Activated CD8-positive, alpha-beta memory T cell treated with anti-CD3 and anti-CD28 coated beads, Interleukin-2, amount 10 ng/mL, durations not matched to agents 7 days and 5 days (primary cell): ENCODE results near the gene ABI2. TPM values are rescaled to one million over a fixed set of nuclear protein-coding genes. Genes with fewer than 3 reads are reported as not detected.
"Not testable (repeated sequence)": the region's sequence is repeated elsewhere in the genome, so short reads cannot be mapped to it uniquely, and the experiment has no call there.

ENCODE experiments used
- ATAC-seq: fragments of 150-1000 bp; cut with Tn5 transposase; one replicate; pipeline ENCODE4 v1.10.0; 2021; ENCODE audit warnings: moderate library complexity
- CTCF ChIA-PET: fragments of 350-600 bp; sonication (Branson Sonifier 250); formaldehyde crosslinking; loops from one replicate; lab custom pipeline; 2021; ENCODE audit warnings: antibody characterized with exemption; lab: Charles Lee
- DNase-seq: peaks from one replicate; pipeline ENCODE4 v3.0.0-alpha.2; 2020
- H3K27ac Mint-ChIP-seq: one replicate; pipeline ENCODE4 v1.8.0; 2021; ENCODE audit warnings: mild to moderate bottlenecking, mixed read lengths
- H3K27me3 Mint-ChIP-seq: one replicate; pipeline ENCODE4 v1.8.0; 2021; ENCODE audit warnings: mixed read lengths
- H3K36me3 Mint-ChIP-seq: one replicate; pipeline ENCODE4 v1.8.0; 2021; ENCODE audit warnings: mild to moderate bottlenecking, mixed read lengths
- H3K4me1 Mint-ChIP-seq: one replicate; pipeline ENCODE4 v1.8.0; 2021; ENCODE audit warnings: mixed read lengths
- H3K4me3 Mint-ChIP-seq: one replicate; pipeline ENCODE4 v1.8.0; 2021; ENCODE audit warnings: mild to moderate bottlenecking, moderate library complexity, mixed read lengths
- H3K9me3 Mint-ChIP-seq: one replicate; pipeline ENCODE4 v1.8.0; 2022; ENCODE audit warnings: low read depth, mixed read lengths
- total RNA-seq, 2 experiments: library from RNA; stranded (reverse); gene quantifications; one replicate each; pipeline ENCODE4 v1.2.3, GENCODE V29; 2021

Gene ABI2
- 10 to 100 TPM; 39.4 to 43.9 TPM for total RNA-seq

- CTCF ChIA-PET: interaction anchor here (0.7 to 1.3 kb wide), 3 partner anchors 126 to 368 kb away, joined by 3 to 4 read pairs (median 3); no protein-coding TSS in a partner anchor
- DNase-seq (peak; percentile 74), ATAC-seq (peak; percentile 70)
- H3K4me3 Mint-ChIP-seq: peak within 1 kb of the TSS; percentile 88
- H3K4me1 Mint-ChIP-seq: peaks cover 27% of the 10 kb centered on the region
- H3K36me3 Mint-ChIP-seq: peaks cover under 1% of the 10 kb centered on the region
- no peaks in the 10 kb centered on the region for H3K27me3 Mint-ChIP-seq
- H3K9me3 Mint-ChIP-seq: no peaks in the 10 kb centered on the region
- peak within 1 kb of the TSS; percentile 69 for H3K27ac Mint-ChIP-seq
These were observed at the start of gene ABI2 for GRCh38 chr2:203327901-203328759. TSS of gene ABI2 (plus strand) at chr2:203328394. CDS start at chr2:203328515, 121 bp downstream.

- H3K4me1 Mint-ChIP-seq: no peaks in the 10 kb centered on the region
- ATAC-seq: no peak
- H3K27ac Mint-ChIP-seq: no peak overlapping the region
- H3K27me3 Mint-ChIP-seq: no peaks in the 10 kb centered on the region
- H3K9me3 Mint-ChIP-seq: no peaks in the 10 kb centered on the region
- H3K4me3 Mint-ChIP-seq: no peak overlapping the region
- CTCF ChIA-PET: no interaction called here
- DNase-seq: no peak
- H3K36me3 Mint-ChIP-seq: peaks cover 23% of the 10 kb centered on the region
These were observed 48.9 kb upstream of the ABI2 start for GRCh38 chr2:203279288-203279687.

GRCh38 chr2:203280428-203281064 is 47.6 kb upstream of the ABI2 start:
- H3K9me3 Mint-ChIP-seq: no peaks in the 10 kb centered on the region
- peaks cover 25% of the 10 kb centered on the region for H3K36me3 Mint-ChIP-seq
- no peak overlapping the region for H3K27ac Mint-ChIP-seq
- CTCF ChIA-PET: no interaction called here
- no peak for DNase-seq
- no peaks in the 10 kb centered on the region for H3K4me1 Mint-ChIP-seq
- no peak for ATAC-seq
- H3K4me3 Mint-ChIP-seq: no peak overlapping the region
- H3K27me3 Mint-ChIP-seq: no peaks in the 10 kb centered on the region

DNA sequence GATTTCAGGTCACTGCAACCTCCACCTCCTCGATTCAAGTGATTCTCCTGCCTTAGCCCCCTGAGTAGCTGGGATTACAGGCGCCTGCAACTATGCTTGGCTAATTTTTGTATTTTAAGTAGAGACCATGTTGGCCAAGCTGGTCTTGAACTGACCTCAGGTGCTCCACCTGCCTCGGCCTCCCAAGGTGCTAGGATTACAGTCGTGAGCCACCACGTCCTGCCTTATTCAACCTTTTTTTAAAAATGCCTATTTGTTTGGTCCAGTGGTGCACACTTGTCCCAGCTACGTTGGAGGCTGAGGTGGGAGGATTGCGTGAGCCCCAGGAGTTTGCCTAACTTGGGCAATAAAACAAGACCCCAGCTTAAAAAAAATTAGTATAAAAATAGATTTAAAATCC is 46.1 kb upstream of the ABI2 start:
- CTCF ChIA-PET: no interaction called here
- H3K4me1 Mint-ChIP-seq: no peaks in the 10 kb centered on the region

GRCh38 chr2:203286532-203286931 is 41.7 kb upstream of the ABI2 start:
- no peaks in the 10 kb centered on the region for H3K27me3 Mint-ChIP-seq
- H3K36me3 Mint-ChIP-seq: peaks cover 23% of the 10 kb centered on the region
- ATAC-seq (no peak), DNase-seq (no peak)
- no peaks in the 10 kb centered on the region for H3K9me3 Mint-ChIP-seq
- peaks cover 4% of the 10 kb centered on the region for H3K4me1 Mint-ChIP-seq
- no peak overlapping the region for H3K4me3 Mint-ChIP-seq
- CTCF ChIA-PET: no interaction called here
- no peak overlapping the region for H3K27ac Mint-ChIP-seq

More for the DNA sequence above, 46.1 kb upstream of the ABI2 start:
- H3K4me3 Mint-ChIP-seq: no peak overlapping the region
- peaks cover 27% of the 10 kb centered on the region for H3K36me3 Mint-ChIP-seq
- H3K9me3 Mint-ChIP-seq: no peaks in the 10 kb centered on the region
- ATAC-seq (no peak), DNase-seq (no peak)
- no peak overlapping the region for H3K27ac Mint-ChIP-seq
- no peaks in the 10 kb centered on the region for H3K27me3 Mint-ChIP-seq

DNA sequence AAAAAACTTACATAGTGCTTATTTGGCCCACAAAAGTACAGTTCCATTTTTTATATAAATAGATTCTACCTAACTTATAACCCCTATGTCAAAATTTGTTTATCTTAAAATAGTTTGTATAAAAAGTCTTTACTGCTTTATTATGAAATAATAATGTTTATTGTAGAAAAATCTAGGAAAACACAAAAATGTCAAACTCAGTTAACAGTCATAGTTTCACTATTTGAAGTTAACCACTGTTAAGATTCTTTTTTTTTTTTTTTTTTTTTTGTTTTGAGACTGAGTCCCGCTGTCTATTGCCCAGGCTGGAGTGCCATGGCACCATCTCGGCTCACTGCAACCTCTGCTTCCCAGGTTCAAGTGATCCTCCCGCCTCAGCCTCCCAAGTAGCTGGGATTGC is 26.5 kb upstream of the ABI2 start:
- ATAC-seq (no peak), DNase-seq (no peak)
- H3K27me3 Mint-ChIP-seq: no peaks in the 10 kb centered on the region
- no peaks in the 10 kb centered on the region for H3K4me1 Mint-ChIP-seq
- H3K27ac Mint-ChIP-seq: no peak overlapping the region
- CTCF ChIA-PET: no interaction called here
- H3K9me3 Mint-ChIP-seq: no peaks in the 10 kb centered on the region
- peaks cover 8% of the 10 kb centered on the region for H3K36me3 Mint-ChIP-seq
- H3K4me3 Mint-ChIP-seq: no peak overlapping the region

- DNase-seq, H3K27ac Mint-ChIP-seq, H3K4me1 Mint-ChIP-seq, ATAC-seq, H3K27me3 Mint-ChIP-seq, CTCF ChIA-PET, H3K4me3 Mint-ChIP-seq, H3K9me3 Mint-ChIP-seq: not testable (repeated sequence)
- H3K36me3 Mint-ChIP-seq: peaks cover 13% of the 10 kb centered on the region
These were observed 25.6 kb upstream of the ABI2 start for GRCh38 chr2:203302586-203302985.

GRCh38 chr2:203310688-203311436 is 17.3 kb upstream of the ABI2 start:
- CTCF ChIA-PET: no interaction called here
- Mint-ChIP-seq H3K27me3 (no peaks in the 10 kb centered on the region), H3K4me1 (no peaks in the 10 kb centered on the region), H3K4me3 (no peak overlapping the region), H3K9me3 (no peaks in the 10 kb centered on the region), H3K27ac (no peak overlapping the region), H3K36me3 (peaks cover 24% of the 10 kb centered on the region)
- no peak for ATAC-seq
- DNase-seq: no peak

GRCh38 chr2:203326356-203326755 is 1.8 kb upstream of the ABI2 start:
- no peak overlapping the region for H3K27ac Mint-ChIP-seq
- ATAC-seq (no peak), DNase-seq (no peak)
- CTCF ChIA-PET: no interaction called here
- H3K4me3 Mint-ChIP-seq: no peak overlapping the region
- H3K9me3 Mint-ChIP-seq: no peaks in the 10 kb centered on the region
- no peaks in the 10 kb centered on the region for H3K36me3 Mint-ChIP-seq
- peaks cover 25% of the 10 kb centered on the region for H3K4me1 Mint-ChIP-seq
- H3K27me3 Mint-ChIP-seq: no peaks in the 10 kb centered on the region

DNA sequence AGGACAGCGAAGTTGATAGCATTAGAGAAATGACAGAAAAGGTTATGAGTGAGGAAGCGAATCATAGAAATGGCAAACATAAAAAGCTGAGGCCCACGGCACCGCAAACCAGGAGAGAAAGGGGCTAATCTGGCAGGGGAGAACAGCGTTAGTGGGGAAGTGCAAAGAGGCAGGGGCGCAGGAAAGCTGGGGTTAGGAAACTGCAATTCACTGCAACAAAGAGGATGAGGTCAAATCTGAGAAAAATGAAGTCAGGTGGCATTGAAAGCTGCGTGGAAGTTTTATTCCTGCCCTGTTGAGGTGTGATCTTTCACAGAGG is 653 bp upstream of the ABI2 start:
- DNase-seq (no peak), ATAC-seq (no peak)
- CTCF ChIA-PET: interaction anchor here (0.7 kb wide), 1 partner anchor 368 kb away, joined by 3 read pairs; no protein-coding TSS in a partner anchor
- no peaks in the 10 kb centered on the region for H3K36me3 Mint-ChIP-seq
- H3K4me1 Mint-ChIP-seq: peaks cover 27% of the 10 kb centered on the region
- no peaks in the 10 kb centered on the region for H3K9me3 Mint-ChIP-seq
- peak overlapping the region; percentile 75 for H3K4me3 Mint-ChIP-seq
- no peaks in the 10 kb centered on the region for H3K27me3 Mint-ChIP-seq
- peak overlapping the region; percentile 65 for H3K27ac Mint-ChIP-seq

DNA sequence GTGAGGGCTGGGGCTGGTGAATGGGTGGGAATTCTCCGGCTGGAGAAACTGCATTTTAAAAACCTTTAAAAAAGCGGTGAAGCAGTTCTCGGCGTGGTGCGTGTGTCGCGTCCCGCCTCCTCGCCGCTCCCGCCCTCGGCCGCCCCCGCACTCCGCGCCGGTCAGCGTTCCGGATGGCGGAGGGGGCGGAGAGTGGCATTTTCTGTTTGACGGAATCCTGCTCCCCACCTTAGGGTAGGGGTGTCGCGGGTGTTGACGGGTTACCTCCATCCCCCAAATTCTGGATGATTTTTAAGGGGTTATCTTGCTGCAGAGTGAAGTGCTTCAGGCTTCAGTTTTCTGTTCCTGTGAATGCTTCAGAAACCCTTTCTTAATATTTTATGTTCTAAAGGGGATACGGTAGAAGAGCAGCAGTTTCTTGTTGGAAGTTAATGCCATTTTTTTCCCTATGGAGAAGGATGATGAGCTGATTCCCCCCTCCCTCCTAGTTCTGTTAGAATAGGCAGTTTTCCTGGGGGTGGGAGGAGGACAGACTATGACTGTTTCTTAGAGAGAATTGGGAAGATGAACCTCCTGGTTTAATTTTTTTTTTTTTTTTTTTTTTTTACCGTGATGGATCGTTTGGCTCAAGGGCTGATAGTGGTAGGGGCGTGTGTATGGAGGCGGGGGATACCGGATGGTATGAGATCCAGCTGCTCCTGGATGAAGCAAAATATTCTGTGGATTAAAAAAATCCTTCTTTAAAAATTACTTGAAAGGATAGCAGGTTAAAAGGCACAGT is 756 bp downstream of the ABI2 start:
- Mint-ChIP-seq H3K27ac (peak overlapping the region; percentile 69), H3K27me3 (no peaks in the 10 kb centered on the region), H3K4me1 (peaks cover 27% of the 10 kb centered on the region), H3K36me3 (peaks cover 3% of the 10 kb centered on the region), H3K4me3 (peak overlapping the region; percentile 88), H3K9me3 (no peaks in the 10 kb centered on the region)
- ATAC-seq (peak; percentile 72), DNase-seq (peak; percentile 67)
- CTCF ChIA-PET: interaction anchor here (0.7 to 1.3 kb wide), 3 partner anchors 125 to 1727 kb away, joined by 3 to 4 read pairs (median 3); no protein-coding TSS in a partner anchor

DNA sequence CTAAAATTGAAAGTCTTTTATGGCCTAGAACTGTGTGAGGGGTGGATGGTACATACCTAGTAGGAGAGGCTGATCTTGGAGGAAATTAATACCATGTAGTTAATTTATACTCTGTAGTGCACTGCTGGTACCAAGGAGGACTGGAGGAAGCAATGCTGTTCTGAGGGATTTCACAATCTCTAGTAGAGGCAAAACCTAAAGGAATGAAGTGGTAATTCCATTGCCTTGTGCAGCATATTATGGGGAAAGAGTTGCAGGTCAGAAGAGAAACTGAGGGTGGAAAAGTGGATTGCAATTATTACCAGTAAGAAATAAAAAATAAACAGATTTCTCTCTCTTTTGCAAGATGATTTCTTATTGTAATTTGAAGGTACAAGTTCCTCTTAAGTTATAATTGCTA is 2.2 kb downstream of the ABI2 start:
- CTCF ChIA-PET: no interaction called here
- no peak for DNase-seq
- Mint-ChIP-seq H3K27me3 (no peaks in the 10 kb centered on the region), H3K36me3 (peaks cover 8% of the 10 kb centered on the region), H3K4me1 (peaks cover 27% of the 10 kb centered on the region), H3K9me3 (no peaks in the 10 kb centered on the region), H3K4me3 (no peak overlapping the region), H3K27ac (no peak overlapping the region)
- no peak for ATAC-seq

DNA sequence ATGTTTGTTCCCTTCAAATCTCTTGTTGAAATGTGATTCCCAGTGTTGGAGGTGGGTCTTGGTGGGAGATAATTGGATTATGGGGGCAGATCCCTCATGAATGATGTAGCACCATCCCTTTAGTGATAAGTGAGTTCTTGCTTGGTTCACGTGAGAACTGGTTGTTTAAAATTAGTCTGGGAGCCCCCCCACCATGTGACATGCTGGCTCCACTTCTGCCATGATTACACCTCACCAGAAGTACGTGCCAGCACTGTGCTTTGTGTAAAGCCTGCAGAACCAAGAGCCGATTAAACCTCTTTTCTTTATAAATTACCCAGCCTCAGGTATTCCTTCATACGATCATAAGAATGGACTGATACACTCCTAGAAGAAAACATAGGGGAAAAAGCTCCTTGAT is 10.1 kb downstream of the ABI2 start:
- H3K9me3 Mint-ChIP-seq: no peaks in the 10 kb centered on the region
- no peaks in the 10 kb centered on the region for H3K27me3 Mint-ChIP-seq
- peaks cover 13% of the 10 kb centered on the region for H3K36me3 Mint-ChIP-seq
- DNase-seq (no peak), ATAC-seq (no peak)
- peaks cover 4% of the 10 kb centered on the region for H3K4me1 Mint-ChIP-seq
- CTCF ChIA-PET: no interaction called here
- no peak overlapping the region for H3K27ac Mint-ChIP-seq
- no peak overlapping the region for H3K4me3 Mint-ChIP-seq
